Osteoblast (primary cell): Measurements from ENCODE around the gene UGT3A2. TPM values are rescaled to one million over a fixed set of nuclear protein-coding genes. Genes with fewer than 3 reads are reported as not detected.

Experiments
- DNase-seq: peaks from one replicate; pipeline ENCODE4 v3.0.0; 2011; ENCODE audit warnings: low spot score, mixed read lengths; ENCODE audit not compliant: insufficient read length; ENCODE audit errors: missing footprints
- H2AFZ ChIP-seq: 2 replicates; pipeline ENCODE4 v1.6.0; 2011; ENCODE audit warnings: mild to moderate bottlenecking, low read length
- H3K27ac ChIP-seq: 2 replicates; pipeline ENCODE4 v1.5.1; 2011; ENCODE audit warnings: mild to moderate bottlenecking, low read depth, low read length, moderate library complexity
- H3K27me3 ChIP-seq: 2 replicates; pipeline ENCODE4 v1.6.0; 2012; ENCODE audit warnings: mild to moderate bottlenecking, control low read depth, inconsistent platforms, low read length, moderate library complexity; ENCODE audit not compliant: insufficient read depth
- H3K36me3 ChIP-seq: 2 replicates; pipeline ENCODE4 v1.5.1; 2011; ENCODE audit warnings: mild to moderate bottlenecking, low read length, control low read depth, moderate library complexity; ENCODE audit not compliant: insufficient read depth
- H3K4me1 ChIP-seq: 2 replicates; pipeline ENCODE4 v1.5.1; 2011; ENCODE audit warnings: mild to moderate bottlenecking, low read length, control low read depth, moderate library complexity; ENCODE audit not compliant: insufficient read depth
- H3K4me2 ChIP-seq: 2 replicates; pipeline ENCODE4 v1.6.0; 2011; ENCODE audit warnings: mild to moderate bottlenecking, low read length; ENCODE audit not compliant: insufficient read depth
- H3K4me3 ChIP-seq: fragments of 200-600 bp; sonication (generic); 3 replicates; pipeline ENCODE4 v1.5.1; 2012; ENCODE audit warnings: mild to moderate bottlenecking, low read length, inconsistent platforms; ENCODE audit not compliant: insufficient read depth
- H3K79me2 ChIP-seq: 2 replicates; pipeline ENCODE4 v1.6.0; 2012; ENCODE audit warnings: mild to moderate bottlenecking, low read length, control low read depth, inconsistent platforms; ENCODE audit not compliant: insufficient read depth
- H3K9me3 ChIP-seq: 2 replicates; pipeline ENCODE4 v1.5.1; 2011; ENCODE audit warnings: low read depth, low read length, control low read depth
- H4K20me1 ChIP-seq: 2 replicates; pipeline ENCODE4 v1.6.0; 2012; ENCODE audit warnings: mild to moderate bottlenecking, low read length, control low read depth; ENCODE audit not compliant: insufficient read depth
- CTCF ChIP-seq: IDR thresholded peaks from 2 replicates; pipeline ENCODE4 v1.5.1; 2011; ENCODE audit warnings: mild to moderate bottlenecking, low read depth, low read length, moderate library complexity; ENCODE audit errors: extremely low read depth
- total RNA-seq: library from RNA; depleted of rRNA; stranded (reverse); fragments of >200 nt; gene quantifications from 2 replicates; pipeline ENCODE4 v1.2.3, GENCODE V29; 2012

Gene UGT3A2
- total RNA-seq, 1 donor: under 0.01 TPM

- TF ChIP-seq CTCF: no peak
- Histone ChIP-seq H3K36me3 (no peaks in the 10 kb centered on the region), H3K4me2 (no peak overlapping the region), H3K9me3 (no peaks in the 10 kb centered on the region), H3K79me2 (no peaks in the 10 kb centered on the region), H3K27me3 (peaks cover 13% of the 10 kb centered on the region), H2AFZ (no peak overlapping the region), H3K27ac (no peak overlapping the region), H4K20me1 (no peaks in the 10 kb centered on the region), H3K4me3 (no peak overlapping the region), H3K4me1 (no peaks in the 10 kb centered on the region)
- no peak for DNase-seq
Measured at GRCh38 chr5:36078430-36078829, 11.7 kb upstream of the UGT3A2 start.

GRCh38 chr5:36073595-36074216 lies 7.0 kb upstream of the UGT3A2 start:
- no peak overlapping the region for H3K27ac ChIP-seq
- no peak overlapping the region for H2AFZ ChIP-seq
- no peaks in the 10 kb centered on the region for H4K20me1 ChIP-seq
- H3K36me3 ChIP-seq: no peaks in the 10 kb centered on the region
- no peaks in the 10 kb centered on the region for H3K9me3 ChIP-seq
- no peaks in the 10 kb centered on the region for H3K79me2 ChIP-seq
- no peak for DNase-seq
- TF ChIP-seq CTCF: peak; percentile 30
- H3K4me1 ChIP-seq: no peaks in the 10 kb centered on the region
- no peak overlapping the region for H3K4me3 ChIP-seq
- H3K4me2 ChIP-seq: no peak overlapping the region
- peaks cover 21% of the 10 kb centered on the region for H3K27me3 ChIP-seq

- no peaks in the 10 kb centered on the region for H4K20me1 ChIP-seq
- peak overlapping the region; percentile 58 for H3K4me2 ChIP-seq
- no peaks in the 10 kb centered on the region for H3K4me1 ChIP-seq
- H3K27me3 ChIP-seq: peaks cover 30% of the 10 kb centered on the region
- TF ChIP-seq CTCF: no peak
- H3K9me3 ChIP-seq: no peaks in the 10 kb centered on the region
- peak overlapping the region; percentile 62 for H3K4me3 ChIP-seq
- H3K27ac ChIP-seq: no peak overlapping the region
- H3K79me2 ChIP-seq: no peaks in the 10 kb centered on the region
- H2AFZ ChIP-seq: peak overlapping the region; percentile 65
- no peaks in the 10 kb centered on the region for H3K36me3 ChIP-seq
- DNase-seq: no peak
Measured at GRCh38 chr5:36070687-36071571, 4.2 kb upstream of the UGT3A2 start.

GRCh38 chr5:36068751-36069281 lies 2.1 kb upstream of the UGT3A2 start:
- H3K4me1 ChIP-seq: no peaks in the 10 kb centered on the region

More at GRCh38 chr5:36068751-36069281, 2.1 kb upstream of the UGT3A2 start:
- no peak overlapping the region for H3K4me2 ChIP-seq
- H4K20me1 ChIP-seq: no peaks in the 10 kb centered on the region
- no peak for TF ChIP-seq CTCF
- DNase-seq: no peak
- no peaks in the 10 kb centered on the region for H3K36me3 ChIP-seq
- no peaks in the 10 kb centered on the region for H3K9me3 ChIP-seq
- no peak overlapping the region for H3K4me3 ChIP-seq
- H3K27ac ChIP-seq: no peak overlapping the region
- peaks cover 38% of the 10 kb centered on the region for H3K27me3 ChIP-seq
- H3K79me2 ChIP-seq: no peaks in the 10 kb centered on the region
- H2AFZ ChIP-seq: no peak overlapping the region
